ENCODE results near the gene NOC3L. TPM values are rescaled to one million over a fixed set of nuclear protein-coding genes. Genes with fewer than 3 reads are reported as not detected.

The NOC3L gene
- total and polyA plus RNA-seq, 4 donors = 3.6 to 14.7 (median 7.2) TPM

DNA sequence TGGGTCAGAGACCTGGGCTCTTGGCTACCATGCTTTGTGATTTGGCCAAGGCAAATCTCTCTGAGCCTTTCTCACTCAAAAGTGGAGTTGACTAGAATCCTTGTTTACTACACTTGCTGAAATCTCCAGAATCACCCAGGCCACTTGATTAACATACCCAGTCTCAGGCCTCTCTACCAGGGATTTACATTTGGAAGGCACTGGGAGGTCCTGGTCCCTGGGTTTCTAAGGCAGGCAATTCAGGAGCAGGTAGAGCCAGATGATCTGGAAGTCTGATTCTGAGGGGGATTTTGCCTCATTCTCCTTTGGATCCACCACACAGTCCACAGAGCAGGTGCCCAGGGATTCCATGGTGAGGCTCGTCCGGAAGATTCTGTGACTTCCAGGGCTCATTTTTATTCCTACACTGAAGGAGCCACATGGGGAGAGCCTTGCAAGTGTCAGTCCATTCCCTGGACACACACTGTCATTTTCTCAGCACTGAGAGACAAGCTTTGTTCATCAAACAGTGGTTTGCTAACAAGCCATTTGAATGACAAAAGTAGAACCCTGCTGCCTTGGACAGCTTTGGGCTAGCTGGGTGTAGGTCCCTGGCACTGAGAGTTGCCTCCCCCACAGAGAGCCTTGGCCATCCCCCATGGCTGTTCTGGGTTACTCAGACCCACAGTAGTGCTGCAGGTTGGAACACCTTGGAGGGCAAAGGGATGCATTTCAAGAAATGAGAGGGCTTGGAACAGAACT lies 74.2 kb downstream of the NOC3L start (continued):
- TF ChIP-seq REST (IDR thresholded peaks at IDR 0.05) (no peak), TAF1 (conservative IDR thresholded peaks at IDR 0.05) (no peak), RAD21 (IDR thresholded peaks at IDR 0.05) (no peak), EGR1 (IDR thresholded peaks at IDR 0.05; ENCODE audit: low read depth in 2 of 2) (no peak), JUND (IDR thresholded peaks at IDR 0.05) (no peak), SP1 (IDR thresholded peaks at IDR 0.05) (no peak), FOXA1 (IDR thresholded peaks at IDR 0.05) (no peak), HNF4A (conservative IDR thresholded peaks at IDR 0.05) (no peak), HNF4G (IDR thresholded peaks at IDR 0.05) (no peak), YY1 (IDR thresholded peaks at IDR 0.05) (no peak), RXRA (IDR thresholded peaks at IDR 0.05) (no peak), NR2F2 (IDR thresholded peaks at IDR 0.05) (no peak)

GRCh38 chr10:94287336-94287735 lies 75.4 kb downstream of the NOC3L start:
- Histone ChIP-seq H3K9me3 (ENCODE audit: control insufficient read depth in 4 of 4, low read length in 3 of 4) (no peaks in the 10 kb centered on the region), H3K36me3 (ENCODE audit: control insufficient read depth in 4 of 4, insufficient read depth in 3 of 4, low read depth in 1 of 4, low read length in 3 of 4) (no peaks in the 10 kb centered on the region), H3K4me3 (ENCODE audit: low read depth in 1 of 3, low read length in 3 of 3) (no peak overlapping the region), H3K9ac (ENCODE audit: low read depth in 1 of 2, low read length in 2 of 2) (no peak overlapping the region), H3K27ac (ENCODE audit: low read depth in 1 of 2, low read length in 2 of 2) (no peak overlapping the region), H3K4me1 (ENCODE audit: control insufficient read depth in 4 of 4, insufficient read depth in 4 of 4, low read length in 3 of 4) (no peaks in the 10 kb centered on the region), H3K27me3 (ENCODE audit: control insufficient read depth in 4 of 4, insufficient read depth in 4 of 4, low read length in 3 of 4) (no peaks in the 10 kb centered on the region)
- WGBS = 91% methylated on average over 3 of the region's 3 CpGs
- no peak for DNase-seq (ENCODE audit: low spot score)
- TF ChIP-seq GABPA (IDR thresholded peaks at IDR 0.05 in 1 of 2, conservative IDR thresholded peaks at IDR 0.05 in 1 of 2) = no peak
- no peak for TF ChIP-seq RXRA (IDR thresholded peaks at IDR 0.05)
- no peak for TF ChIP-seq ATF3 (IDR thresholded peaks at IDR 0.05)
- no peak for TF ChIP-seq TAF1 (conservative IDR thresholded peaks at IDR 0.05)
- TF ChIP-seq HNF4G (IDR thresholded peaks at IDR 0.05) = no peak
- TF ChIP-seq JUND (IDR thresholded peaks at IDR 0.05) = no peak
- no peak for TF ChIP-seq SP1 (IDR thresholded peaks at IDR 0.05)
- no peak for TF ChIP-seq CTCF (IDR thresholded peaks at IDR 0.05; ENCODE audit: low read depth, low read length, missing input control)
- TF ChIP-seq EGR1 (IDR thresholded peaks at IDR 0.05; ENCODE audit: low read depth in 2 of 2) = no peak
- no peak for TF ChIP-seq YY1 (IDR thresholded peaks at IDR 0.05)
- TF ChIP-seq MAX (IDR thresholded peaks at IDR 0.05) = no peak
- no peak for TF ChIP-seq HNF4A (conservative IDR thresholded peaks at IDR 0.05)
- no peak for TF ChIP-seq RAD21 (IDR thresholded peaks at IDR 0.05)
- TF ChIP-seq REST (IDR thresholded peaks at IDR 0.05) = no peak
- no peak for TF ChIP-seq FOXA1 (IDR thresholded peaks at IDR 0.05)
- TF ChIP-seq, protein P1, sequence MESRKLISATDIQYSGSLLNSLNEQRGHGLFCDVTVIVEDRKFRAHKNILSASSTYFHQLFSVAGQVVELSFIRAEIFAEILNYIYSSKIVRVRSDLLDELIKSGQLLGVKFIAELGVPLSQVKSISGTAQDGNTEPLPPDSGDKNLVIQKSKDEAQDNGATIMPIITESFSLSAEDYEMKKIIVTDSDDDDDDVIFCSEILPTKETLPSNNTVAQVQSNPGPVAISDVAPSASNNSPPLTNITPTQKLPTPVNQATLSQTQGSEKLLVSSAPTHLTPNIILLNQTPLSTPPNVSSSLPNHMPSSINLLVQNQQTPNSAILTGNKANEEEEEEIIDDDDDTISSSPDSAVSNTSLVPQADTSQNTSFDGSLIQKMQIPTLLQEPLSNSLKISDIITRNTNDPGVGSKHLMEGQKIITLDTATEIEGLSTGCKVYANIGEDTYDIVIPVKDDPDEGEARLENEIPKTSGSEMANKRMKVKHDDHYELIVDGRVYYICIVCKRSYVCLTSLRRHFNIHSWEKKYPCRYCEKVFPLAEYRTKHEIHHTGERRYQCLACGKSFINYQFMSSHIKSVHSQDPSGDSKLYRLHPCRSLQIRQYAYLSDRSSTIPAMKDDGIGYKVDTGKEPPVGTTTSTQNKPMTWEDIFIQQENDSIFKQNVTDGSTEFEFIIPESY (IDR thresholded peaks at IDR 0.05) = no peak
- no peak for TF ChIP-seq FOXA2 (IDR thresholded peaks at IDR 0.05)
- no peak for TF ChIP-seq NR2F2 (IDR thresholded peaks at IDR 0.05)

Measured in liver (tissue), 9 donors.